SK-N-SH (cell line): ENCODE results near the gene TOLLIP. TPM values are rescaled to one million over a fixed set of nuclear protein-coding genes. Genes with fewer than 3 reads are reported as not detected.

ENCODE experiments used
- CTCF ChIA-PET: fragments of 300-600, 350-600 bp; formaldehyde crosslinking; extraction: SDS; loops from one replicate; lab custom pipeline; 2021; lab: Yijun Ruan, JAX
- POLR2A ChIA-PET: fragments of 350-600 bp; sonication (Branson Sonifier 250); formaldehyde crosslinking; extraction: SDS; loops from one replicate; lab custom pipeline; 2020; ENCODE audit warnings: antibody characterized with exemption, inconsistent platforms; lab: Yijun Ruan, JAX
- DNase-seq: peaks from one replicate; pipeline ENCODE4 v3.0.0; 2012
- H2AFZ ChIP-seq: fragments of 200-600 bp; sonication (generic); 2 replicates; pipeline ENCODE4 v1.8.1; 2016; ENCODE audit warnings: antibody characterized with exemption, mild to moderate bottlenecking, low read depth
- H3F3A ChIP-seq: fragments of 200-600 bp; sonication (generic); replicated peaks from 2 replicates; pipeline ENCODE3; 2016; ENCODE audit warnings: antibody characterized with exemption, mild to moderate bottlenecking; ENCODE audit not compliant: insufficient read depth
- H3K27ac ChIP-seq, 2 experiments: fragments of 200-500 bp in 1 of 2; fragments of 200-600 bp in 1 of 2; sonication (Bioruptor generic) in 1 of 2; sonication (generic), shearing (Covaris generic) in 1 of 2; 2 replicates each; pipeline versions ENCODE4 v1.5.1 to v1.6.1; 2014 to 2016; ENCODE audit warnings: low read depth in 2 of 2, inconsistent platforms in 1 of 2, low read length in 1 of 2, mild to moderate bottlenecking in 1 of 2, mixed read lengths in 1 of 2
- H3K27me3 ChIP-seq: fragments of 200-600 bp; sonication (generic), shearing (Covaris generic); 2 replicates; pipeline ENCODE4 v1.6.1; 2016; ENCODE audit warnings: mixed run types; ENCODE audit not compliant: insufficient read depth
- H3K36me3 ChIP-seq, 2 experiments: fragments of 200-500 bp in 1 of 2; fragments of 200-600 bp in 1 of 2; sonication (Bioruptor generic) in 1 of 2; sonication (generic) in 1 of 2; replicated peaks in 1 of 2; 2 replicates each; pipeline versions ENCODE3 to v1.5.1; 2014 to 2016; ENCODE audit warnings: low read length in 1 of 2, mild to moderate bottlenecking in 1 of 2; ENCODE audit not compliant: insufficient read depth in 2 of 2, control insufficient read depth in 1 of 2
- H3K4me1 ChIP-seq, 2 experiments: fragments of 200-500 bp in 1 of 2; fragments of 200-600 bp in 1 of 2; sonication (Bioruptor generic) in 1 of 2; sonication (generic), shearing (Covaris generic) in 1 of 2; 2 replicates each; pipeline versions ENCODE4 v1.5.1 to v1.6.1; 2014 to 2016; ENCODE audit warnings: low read depth in 1 of 2, low read length in 1 of 2, mixed run types in 1 of 2; ENCODE audit not compliant: insufficient read depth in 2 of 2, control insufficient read depth in 1 of 2
- H3K4me2 ChIP-seq: fragments of 200-600 bp; sonication (generic), shearing (Covaris generic); 2 replicates; pipeline ENCODE4 v1.6.1; 2017; ENCODE audit warnings: mixed run types
- H3K4me3 ChIP-seq, 2 experiments: fragments of 200-500 bp in 1 of 2; fragments of 200-600 bp in 1 of 2; sonication (Bioruptor generic) in 1 of 2; sonication (generic), shearing (Covaris generic) in 1 of 2; 2 replicates each; pipeline versions ENCODE4 v1.5.1 to v1.8.1; 2014 to 2016; ENCODE audit warnings: low read depth in 2 of 2, inconsistent platforms in 1 of 2, low read length in 1 of 2, mild to moderate bottlenecking in 1 of 2, mixed read lengths in 1 of 2, moderate library complexity in 1 of 2
- H3K79me2 ChIP-seq: fragments of 200-600 bp; sonication (generic); 2 replicates; pipeline ENCODE4 v1.8.1; 2017; ENCODE audit warnings: mild to moderate bottlenecking; ENCODE audit not compliant: insufficient read depth
- H3K9ac ChIP-seq: fragments of 200-600 bp; sonication (generic); 2 replicates; pipeline ENCODE4 v1.6.1; 2017; ENCODE audit warnings: mixed run types
- H3K9me2 ChIP-seq: fragments of 200-600 bp; sonication (generic); 2 replicates; pipeline ENCODE4 v1.6.1; 2017; ENCODE audit warnings: mixed run types
- H3K9me3 ChIP-seq: fragments of 200-600 bp; sonication (generic); 2 replicates; pipeline ENCODE4 v1.6.1; 2017; ENCODE audit warnings: mixed run types, mild to moderate bottlenecking, moderate library complexity
- H4K20me1 ChIP-seq: fragments of 200-600 bp; sonication (generic); 2 replicates; pipeline ENCODE4 v1.6.1; 2017; ENCODE audit warnings: mild to moderate bottlenecking, mixed run types; ENCODE audit not compliant: insufficient read depth
- ELF1 ChIP-seq: IDR thresholded peaks from 2 replicates; pipeline ENCODE4 v1.4.0; 2012
- EP300 ChIP-seq, 2 experiments: IDR thresholded peaks; 2 replicates each; pipeline versions ENCODE4 v1.4.0 to v1.6.1; 2012; ENCODE audit warnings: borderline replicate concordance in 1 of 2, low read depth in 1 of 2, low read length in 1 of 2
- EZH2phosphoT487 ChIP-seq: fragments of 200-600 bp; sonication (generic); IDR thresholded peaks from 2 replicates; pipeline ENCODE4 v1.6.1; 2017; ENCODE audit warnings: low read depth, mixed run types, mild to moderate bottlenecking, antibody characterized with exemption, moderate library complexity, borderline replicate concordance
- GABPA ChIP-seq: IDR thresholded peaks from 2 replicates; pipeline ENCODE4 v1.4.0; 2012; ENCODE audit warnings: low read depth, mild to moderate bottlenecking
- IRF3 ChIP-seq: fragments of 150-350 bp; IDR thresholded peaks from 2 replicates; pipeline ENCODE4 v1.6.1; 2016; ENCODE audit warnings: mild to moderate bottlenecking, low read depth, low read length
- JUND ChIP-seq: IDR thresholded peaks from 2 replicates; pipeline ENCODE4 v1.4.0; 2012
- MEF2A ChIP-seq: IDR thresholded peaks from 2 replicates; pipeline ENCODE4 v1.4.0; 2012; ENCODE audit warnings: low read depth, borderline replicate concordance
- MXI1 ChIP-seq: IDR thresholded peaks from 2 replicates; pipeline ENCODE4 v1.6.1; 2012; ENCODE audit warnings: mild to moderate bottlenecking, low read depth, low read length, improper control_type of control experiment
- NFIC ChIP-seq: IDR thresholded peaks from 2 replicates; pipeline ENCODE4 v1.4.0; 2012; ENCODE audit warnings: borderline replicate concordance
- RAD21 ChIP-seq: IDR thresholded peaks from 2 replicates; pipeline ENCODE4 v1.6.1; 2012; ENCODE audit warnings: mild to moderate bottlenecking, low read length
- REST ChIP-seq: IDR thresholded peaks from 2 replicates; pipeline ENCODE4 v1.6.1; 2012; ENCODE audit warnings: mild to moderate bottlenecking, low read depth, low read length, moderate library complexity
- RFX5 ChIP-seq: IDR thresholded peaks from 2 replicates; pipeline ENCODE4 v1.6.1; 2012; ENCODE audit warnings: mild to moderate bottlenecking, improper control_type of control experiment, low read length
- TCF12 ChIP-seq: IDR thresholded peaks from 2 replicates; pipeline ENCODE4 v1.4.0; 2012
- TEAD4 ChIP-seq: IDR thresholded peaks from 2 replicates; pipeline ENCODE4 v1.4.0; 2012; ENCODE audit warnings: mild to moderate bottlenecking, borderline replicate concordance; ENCODE audit not compliant: insufficient read depth
- WGBS: methylation state at CpG from one replicate; pipeline ENCODE4 v1.1.6; 2017; ENCODE audit warnings: low lambda C conversion rate; 5-methylcytosine and 5-hydroxymethylcytosine counted together
- polyA plus RNA-seq, 3 experiments: library from polyadenylated mRNA; depleted of rRNA; stranded (reverse); fragments of >200 nt; gene quantifications; 2 replicates each; pipeline ENCODE4 v1.2.3, GENCODE V29; 2012
- TF ChIP-seq, protein P1 (sequence below): fragments of 150-350 bp; IDR thresholded peaks from 2 replicates; pipeline ENCODE4 v1.6.1; 2017; ENCODE audit warnings: antibody characterized with exemption, low read length, low read depth, borderline replicate concordance

Gene TOLLIP
- polyA plus RNA-seq, 1 of the 3 experiments (the other 2 are of a cell fraction): 55.4 TPM

- no peak for DNase-seq
- H3K79me2 ChIP-seq: no peaks in the 10 kb centered on the region
- no peaks in the 10 kb centered on the region for H3F3A ChIP-seq
- no peaks in the 10 kb centered on the region for H3K36me3 ChIP-seq
- ChIA-PET POLR2A (no interaction called here), CTCF (interaction anchor here (1.4 kb wide), 1 partner anchor 141 kb away, joined by 3 read pairs; no protein-coding TSS in a partner anchor)
- WGBS: no CpG with 5 or more reads among the region's 17 CpGs
- H3K27me3 ChIP-seq: no peaks in the 10 kb centered on the region
- H3K4me3 ChIP-seq: no peak overlapping the region
- no peak overlapping the region for H3K9ac ChIP-seq
- H3K4me2 ChIP-seq: no peak overlapping the region
- no peaks in the 10 kb centered on the region for H3K9me2 ChIP-seq
- no peaks in the 10 kb centered on the region for H3K9me3 ChIP-seq
- H2AFZ ChIP-seq: no peak overlapping the region
- TF ChIP-seq NFIC: no peak
- TF ChIP-seq MEF2A: no peak
- no peak for TF ChIP-seq JUND
- TF ChIP-seq RFX5: no peak
- no peak for TF ChIP-seq MXI1
- no peak for TF ChIP-seq ELF1
- no peak for TF ChIP-seq EP300 (IDR thresholded peaks at IDR 0.05; ENCODE audit: borderline replicate concordance in 1 of 2, low read depth in 1 of 2, low read length in 1 of 2)
- TF ChIP-seq RAD21: no peak
- TF ChIP-seq, protein P1, sequence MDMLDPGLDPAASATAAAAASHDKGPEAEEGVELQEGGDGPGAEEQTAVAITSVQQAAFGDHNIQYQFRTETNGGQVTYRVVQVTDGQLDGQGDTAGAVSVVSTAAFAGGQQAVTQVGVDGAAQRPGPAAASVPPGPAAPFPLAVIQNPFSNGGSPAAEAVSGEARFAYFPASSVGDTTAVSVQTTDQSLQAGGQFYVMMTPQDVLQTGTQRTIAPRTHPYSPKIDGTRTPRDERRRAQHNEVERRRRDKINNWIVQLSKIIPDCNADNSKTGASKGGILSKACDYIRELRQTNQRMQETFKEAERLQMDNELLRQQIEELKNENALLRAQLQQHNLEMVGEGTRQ: no peak
- TF ChIP-seq REST: no peak
- no peak for TF ChIP-seq TEAD4
- no peak for TF ChIP-seq TCF12
- TF ChIP-seq GABPA: no peak
- TF ChIP-seq IRF3: no peak
- TF ChIP-seq EZH2phosphoT487: no peak
- no peak overlapping the region for H3K27ac ChIP-seq
- H3K4me1 ChIP-seq: peaks cover 0 to 13% of the 10 kb centered on the region in 2 experiments; a peak in 1 of 4 replicates
- no peaks in the 10 kb centered on the region for H4K20me1 ChIP-seq
Observed at GRCh38 chr11:1260620-1261019, 48.8 kb downstream of the TOLLIP start.
